ENCODE results near the gene PRR5L.

The PRR5L gene

GRCh38 chr11:36265793-36266628 lies 30.1 kb upstream of the PRR5L start:
- peak overlapping the region; percentile 84 for H3K18ac ChIP-seq (ENCODE audit: low read length)
- H3K27ac ChIP-seq (replicated peaks; ENCODE audit: low read length): no peak overlapping the region
- H3K27me3 ChIP-seq (ENCODE audit: control insufficient read depth in 3 of 3, insufficient read depth in 3 of 3, low read depth in 1 of 3, low read length in 3 of 3): no peaks in the 10 kb centered on the region
- WGBS, 2 donors (ENCODE audit: extremely low coverage in 2 of 2, insufficient read length in 2 of 2, insufficient replicate concordance in 1 of 2): no CpG with 5 or more reads among the region's 13 CpGs
- peaks cover 0 to 8% of the 10 kb centered on the region in 2 donors for H3K9me3 ChIP-seq (replicated peaks in 1 of 2; ENCODE audit: control insufficient read depth in 2 of 2, insufficient read depth in 1 of 2, low read depth in 1 of 2, low read length in 2 of 2)
- peaks cover 0 to 10% of the 10 kb centered on the region in 2 donors for H3K36me3 ChIP-seq (replicated peaks in 1 of 2; ENCODE audit: control insufficient read depth in 2 of 2, insufficient read depth in 2 of 2, low read length in 2 of 2)
- H3K79me1 ChIP-seq (ENCODE audit: low read depth, low read length): no peaks in the 10 kb centered on the region
- no peak overlapping the region for H2BK15ac ChIP-seq (ENCODE audit: low read length)
- H3K9ac ChIP-seq (ENCODE audit: low read depth, low read length, poor library complexity): no peak overlapping the region
- H2BK12ac ChIP-seq (ENCODE audit: low read length): no peak overlapping the region
- H3K4me2 ChIP-seq (ENCODE audit: insufficient read depth, low read length, poor library complexity, severe bottlenecking): no peak overlapping the region
- H3K23ac ChIP-seq (ENCODE audit: low read depth, low read length, poor library complexity): no peak overlapping the region
- H3K14ac ChIP-seq (ENCODE audit: low read length): no peak overlapping the region
- H4K8ac ChIP-seq (ENCODE audit: low read depth, low read length): no peak overlapping the region
- peaks cover 3 to 4% of the 10 kb centered on the region in 2 donors for H3K4me1 ChIP-seq (ENCODE audit: control insufficient read depth in 2 of 2, insufficient read depth in 1 of 2, low read depth in 1 of 2, low read length in 2 of 2)
- no peak overlapping the region for H2AK5ac ChIP-seq (ENCODE audit: low read depth, low read length)
- H3K4ac ChIP-seq (ENCODE audit: low read length): no peak overlapping the region
- no peak overlapping the region for H3K4me3 ChIP-seq (ENCODE audit: low read length in 2 of 2)
- peak; percentile 71 for DNase-seq (ENCODE audit: low spot score)
- H2BK5ac ChIP-seq (ENCODE audit: low read length): no peak overlapping the region
- peak overlapping the region; percentile 87 for H2AFZ ChIP-seq (ENCODE audit: low read length)
- no peak overlapping the region for H4K91ac ChIP-seq (ENCODE audit: low read depth, low read length, poor library complexity)
- peak overlapping the region; percentile 37 for H2BK120ac ChIP-seq (ENCODE audit: low read depth, low read length)

- H3K4ac ChIP-seq (ENCODE audit: low read length): no peak overlapping the region
- H2BK120ac ChIP-seq (ENCODE audit: low read depth, low read length): no peak overlapping the region
- H3K18ac ChIP-seq (ENCODE audit: low read length): no peak overlapping the region
- no peaks in the 10 kb centered on the region for H3K27me3 ChIP-seq (ENCODE audit: control insufficient read depth in 3 of 3, insufficient read depth in 3 of 3, low read depth in 1 of 3, low read length in 3 of 3)
- no peak overlapping the region for H3K4me3 ChIP-seq (ENCODE audit: low read length in 2 of 2)
- H4K91ac ChIP-seq (ENCODE audit: low read depth, low read length, poor library complexity): no peak overlapping the region
- no peak overlapping the region for H3K4me2 ChIP-seq (ENCODE audit: insufficient read depth, low read length, poor library complexity, severe bottlenecking)
- WGBS, 2 donors (ENCODE audit: extremely low coverage in 2 of 2, insufficient read length in 2 of 2, insufficient replicate concordance in 1 of 2): no CpG with 5 or more reads among the region's 5 CpGs
- H4K8ac ChIP-seq (ENCODE audit: low read depth, low read length): no peak overlapping the region
- no peak overlapping the region for H2AFZ ChIP-seq (ENCODE audit: low read length)
- peaks cover 3 to 4% of the 10 kb centered on the region in 2 donors for H3K4me1 ChIP-seq (ENCODE audit: control insufficient read depth in 2 of 2, insufficient read depth in 1 of 2, low read depth in 1 of 2, low read length in 2 of 2)
- no peak overlapping the region for H3K9ac ChIP-seq (ENCODE audit: low read depth, low read length, poor library complexity)
- no peak overlapping the region for H2BK5ac ChIP-seq (ENCODE audit: low read length)
- H3K27ac ChIP-seq (replicated peaks; ENCODE audit: low read length): no peak overlapping the region
- peaks cover 0 to 14% of the 10 kb centered on the region in 2 donors for H3K9me3 ChIP-seq (replicated peaks in 1 of 2; ENCODE audit: control insufficient read depth in 2 of 2, insufficient read depth in 1 of 2, low read depth in 1 of 2, low read length in 2 of 2)
- H2BK12ac ChIP-seq (ENCODE audit: low read length): no peak overlapping the region
- H2BK15ac ChIP-seq (ENCODE audit: low read length): no peak overlapping the region
- H3K23ac ChIP-seq (ENCODE audit: low read depth, low read length, poor library complexity): no peak overlapping the region
- no peak overlapping the region for H3K14ac ChIP-seq (ENCODE audit: low read length)
- no peak for DNase-seq (ENCODE audit: low spot score)
- H2AK5ac ChIP-seq (ENCODE audit: low read depth, low read length): no peak overlapping the region
- peaks cover 0 to 17% of the 10 kb centered on the region in 2 donors for H3K36me3 ChIP-seq (replicated peaks in 1 of 2; ENCODE audit: control insufficient read depth in 2 of 2, insufficient read depth in 2 of 2, low read length in 2 of 2)
- no peaks in the 10 kb centered on the region for H3K79me1 ChIP-seq (ENCODE audit: low read depth, low read length)
These were observed 29.3 kb upstream of the PRR5L start for GRCh38 chr11:36266767-36267166.

- Histone ChIP-seq H2AFZ (ENCODE audit: low read length) (no peak overlapping the region), H3K9me3 (replicated peaks in 1 of 2; ENCODE audit: control insufficient read depth in 2 of 2, insufficient read depth in 1 of 2, low read depth in 1 of 2, low read length in 2 of 2) (peaks cover 0 to 27% of the 10 kb centered on the region in 2 donors), H2BK12ac (ENCODE audit: low read length) (no peak overlapping the region), H4K91ac (ENCODE audit: low read depth, low read length, poor library complexity) (no peak overlapping the region), H3K18ac (ENCODE audit: low read length) (no peak overlapping the region), H2BK15ac (ENCODE audit: low read length) (no peak overlapping the region), H3K4ac (ENCODE audit: low read length) (no peak overlapping the region), H3K23ac (ENCODE audit: low read depth, low read length, poor library complexity) (no peak overlapping the region), H3K79me1 (ENCODE audit: low read depth, low read length) (no peaks in the 10 kb centered on the region), H4K8ac (ENCODE audit: low read depth, low read length) (no peak overlapping the region), H2BK120ac (ENCODE audit: low read depth, low read length) (no peak overlapping the region), H2AK5ac (ENCODE audit: low read depth, low read length) (no peak overlapping the region), H3K4me3 (ENCODE audit: low read length in 2 of 2) (no peak overlapping the region), H3K27me3 (ENCODE audit: control insufficient read depth in 3 of 3, insufficient read depth in 3 of 3, low read depth in 1 of 3, low read length in 3 of 3) (no peaks in the 10 kb centered on the region), H2BK5ac (ENCODE audit: low read length) (no peak overlapping the region), H3K4me2 (ENCODE audit: insufficient read depth, low read length, poor library complexity, severe bottlenecking) (no peak overlapping the region), H3K4me1 (ENCODE audit: control insufficient read depth in 2 of 2, insufficient read depth in 1 of 2, low read depth in 1 of 2, low read length in 2 of 2) (peaks cover 5 to 8% of the 10 kb centered on the region in 2 donors), H3K9ac (ENCODE audit: low read depth, low read length, poor library complexity) (no peak overlapping the region), H3K14ac (ENCODE audit: low read length) (no peak overlapping the region), H3K27ac (replicated peaks; ENCODE audit: low read length) (no peak overlapping the region), H3K36me3 (replicated peaks in 1 of 2; ENCODE audit: control insufficient read depth in 2 of 2, insufficient read depth in 2 of 2, low read length in 2 of 2) (peaks cover 0 to 29% of the 10 kb centered on the region in 2 donors)
- no CpG with 5 or more reads among the region's 8 CpGs for WGBS, 2 donors (ENCODE audit: extremely low coverage in 2 of 2, insufficient read length in 2 of 2, insufficient replicate concordance in 1 of 2)
- no peak for DNase-seq (ENCODE audit: low spot score)
These were observed 27.6 kb upstream of the PRR5L start for GRCh38 chr11:36268337-36268985.

GRCh38 chr11:36270701-36271100 lies 25.4 kb upstream of the PRR5L start:
- Histone ChIP-seq H4K8ac (ENCODE audit: low read depth, low read length) (no peak overlapping the region), H3K27me3 (ENCODE audit: control insufficient read depth in 3 of 3, insufficient read depth in 3 of 3, low read depth in 1 of 3, low read length in 3 of 3) (no peaks in the 10 kb centered on the region), H4K91ac (ENCODE audit: low read depth, low read length, poor library complexity) (no peak overlapping the region), H2AK5ac (ENCODE audit: low read depth, low read length) (no peak overlapping the region), H3K9ac (ENCODE audit: low read depth, low read length, poor library complexity) (no peak overlapping the region), H3K79me1 (ENCODE audit: low read depth, low read length) (no peaks in the 10 kb centered on the region), H2AFZ (ENCODE audit: low read length) (no peak overlapping the region), H3K9me3 (replicated peaks in 1 of 2; ENCODE audit: control insufficient read depth in 2 of 2, insufficient read depth in 1 of 2, low read depth in 1 of 2, low read length in 2 of 2) (peaks cover 0 to 33% of the 10 kb centered on the region in 2 donors), H3K4ac (ENCODE audit: low read length) (no peak overlapping the region), H3K4me3 (ENCODE audit: low read length in 2 of 2) (no peak overlapping the region), H3K4me2 (ENCODE audit: insufficient read depth, low read length, poor library complexity, severe bottlenecking) (no peak overlapping the region), H2BK12ac (ENCODE audit: low read length) (no peak overlapping the region), H2BK15ac (ENCODE audit: low read length) (no peak overlapping the region), H3K18ac (ENCODE audit: low read length) (no peak overlapping the region), H2BK5ac (ENCODE audit: low read length) (no peak overlapping the region), H2BK120ac (ENCODE audit: low read depth, low read length) (no peak overlapping the region), H3K4me1 (ENCODE audit: control insufficient read depth in 2 of 2, insufficient read depth in 1 of 2, low read depth in 1 of 2, low read length in 2 of 2) (peaks cover 4 to 7% of the 10 kb centered on the region in 2 donors), H3K23ac (ENCODE audit: low read depth, low read length, poor library complexity) (no peak overlapping the region), H3K27ac (replicated peaks; ENCODE audit: low read length) (no peak overlapping the region), H3K14ac (ENCODE audit: low read length) (no peak overlapping the region), H3K36me3 (replicated peaks in 1 of 2; ENCODE audit: control insufficient read depth in 2 of 2, insufficient read depth in 2 of 2, low read length in 2 of 2) (peaks cover 0 to 41% of the 10 kb centered on the region in 2 donors)
- DNase-seq (ENCODE audit: low spot score): no peak
- no CpG with 5 or more reads among the region's 9 CpGs for WGBS, 2 donors (ENCODE audit: extremely low coverage in 2 of 2, insufficient read length in 2 of 2, insufficient replicate concordance in 1 of 2)
